WTC11 (cell line): ENCODE data around the gene SEC61A2. TPM values are rescaled to one million over a fixed set of nuclear protein-coding genes. Genes with fewer than 3 reads are reported as not detected.
A peak's percentile ranks its signal among the peaks of the same experiment; 100 is the strongest.
"Not testable (repeated sequence)": the region's sequence is repeated elsewhere in the genome, so short reads cannot be mapped to it uniquely, and the experiment has no call there.

Experiments
- ATAC-seq: fragments of 200-7000 bp; cut with Tn5 transposase; 2 replicates; pipeline ENCODE4 v1.10.0; 2021; ENCODE audit warnings: mild to moderate bottlenecking, moderate library complexity
- CTCF ChIA-PET: fragments of 300-600 bp; sonication (Branson Sonifier 250); formaldehyde crosslinking; loops from one replicate; lab custom pipeline; 2021; ENCODE audit warnings: antibody characterized with exemption; lab: Charles Lee
- POLR2A ChIA-PET: fragments of 350-600 bp; sonication (Branson Sonifier 250); formaldehyde crosslinking; loops from one replicate; lab custom pipeline; 2021; ENCODE audit warnings: antibody characterized with exemption; lab: Charles Lee
- DNase-seq: peaks from one replicate; pipeline ENCODE4 v3.0.0; 2021; ENCODE audit warnings: low spot score
- H3K27ac Mint-ChIP-seq: 2 replicates; pipeline ENCODE4 v1.8.0; 2021; ENCODE audit warnings: mixed read lengths
- H3K27me3 Mint-ChIP-seq: 2 replicates; pipeline ENCODE4 v1.8.0; 2021; ENCODE audit warnings: low read depth, mild to moderate bottlenecking, moderate library complexity, mixed read lengths
- H3K36me3 Mint-ChIP-seq: 2 replicates; pipeline ENCODE4 v1.8.0; 2021; ENCODE audit warnings: mixed read lengths
- H3K4me1 Mint-ChIP-seq: 2 replicates; pipeline ENCODE4 v1.8.0; 2022; ENCODE audit warnings: mixed read lengths
- H3K4me3 Mint-ChIP-seq: 2 replicates; pipeline ENCODE4 v1.8.0; 2021; ENCODE audit warnings: mild to moderate bottlenecking, moderate library complexity, mixed read lengths
- H3K9me3 Mint-ChIP-seq: 2 replicates; pipeline ENCODE4 v1.8.0; 2021; ENCODE audit warnings: mixed read lengths
- ETV6 ChIP-seq: sonication (generic); formaldehyde crosslinking; IDR thresholded peaks from 2 replicates; pipeline ENCODE4 v1.8.1; 2022; ENCODE audit warnings: mild to moderate bottlenecking, missing genetic modification reagents
- FOXJ3 ChIP-seq: sonication (generic); formaldehyde crosslinking; IDR thresholded peaks from 2 replicates; pipeline ENCODE4 v1.9.0; 2021; ENCODE audit warnings: missing genetic modification reagents, mild to moderate bottlenecking, borderline replicate concordance
- SMAD4 ChIP-seq: sonication (generic); formaldehyde crosslinking; IDR thresholded peaks from 2 replicates; pipeline ENCODE4 v1.8.0; 2022; ENCODE audit warnings: mild to moderate bottlenecking, missing genetic modification reagents
- SP1 ChIP-seq: sonication (generic); formaldehyde crosslinking; conservative IDR thresholded peaks from 2 replicates; pipeline ENCODE4 v1.8.1; 2022; ENCODE audit warnings: missing genetic modification reagents
- ZNF121 ChIP-seq: sonication (generic); formaldehyde crosslinking; IDR thresholded peaks from 2 replicates; pipeline ENCODE4 v1.8.0; 2023; ENCODE audit warnings: missing genetic modification reagents
- total RNA-seq: library from RNA; stranded (reverse); gene quantifications from 3 replicates; pipeline ENCODE4 v1.2.3, GENCODE V29; 2021
- TF ChIP-seq, protein P1 (sequence below): fragments of 250-450 bp; sonication (Bioruptor Pico); conservative IDR thresholded peaks from 2 replicates; pipeline ENCODE4 v1.9.0; 2021; ENCODE audit warnings: mild to moderate bottlenecking
- TF ChIP-seq, protein P2 (sequence below): sonication (generic); formaldehyde crosslinking; IDR thresholded peaks from 2 replicates; pipeline ENCODE4 v1.8.1; 2023; ENCODE audit warnings: mild to moderate bottlenecking, missing genetic modification reagents
- TF ChIP-seq, protein P3 (sequence below): fragments of 250-450 bp; sonication (Bioruptor Pico); IDR thresholded peaks from 2 replicates; pipeline ENCODE4 v1.9.0; 2021; ENCODE audit warnings: mild to moderate bottlenecking
- TF ChIP-seq, protein P4 (sequence below): sonication (generic); formaldehyde crosslinking; IDR thresholded peaks from 2 replicates; pipeline ENCODE4 v1.8.1; 2023; ENCODE audit warnings: mild to moderate bottlenecking, moderate library complexity, missing genetic modification reagents

The SEC61A2 gene
- total RNA-seq, 1 experiment from 2014 or later: 19.0 TPM

DNA sequence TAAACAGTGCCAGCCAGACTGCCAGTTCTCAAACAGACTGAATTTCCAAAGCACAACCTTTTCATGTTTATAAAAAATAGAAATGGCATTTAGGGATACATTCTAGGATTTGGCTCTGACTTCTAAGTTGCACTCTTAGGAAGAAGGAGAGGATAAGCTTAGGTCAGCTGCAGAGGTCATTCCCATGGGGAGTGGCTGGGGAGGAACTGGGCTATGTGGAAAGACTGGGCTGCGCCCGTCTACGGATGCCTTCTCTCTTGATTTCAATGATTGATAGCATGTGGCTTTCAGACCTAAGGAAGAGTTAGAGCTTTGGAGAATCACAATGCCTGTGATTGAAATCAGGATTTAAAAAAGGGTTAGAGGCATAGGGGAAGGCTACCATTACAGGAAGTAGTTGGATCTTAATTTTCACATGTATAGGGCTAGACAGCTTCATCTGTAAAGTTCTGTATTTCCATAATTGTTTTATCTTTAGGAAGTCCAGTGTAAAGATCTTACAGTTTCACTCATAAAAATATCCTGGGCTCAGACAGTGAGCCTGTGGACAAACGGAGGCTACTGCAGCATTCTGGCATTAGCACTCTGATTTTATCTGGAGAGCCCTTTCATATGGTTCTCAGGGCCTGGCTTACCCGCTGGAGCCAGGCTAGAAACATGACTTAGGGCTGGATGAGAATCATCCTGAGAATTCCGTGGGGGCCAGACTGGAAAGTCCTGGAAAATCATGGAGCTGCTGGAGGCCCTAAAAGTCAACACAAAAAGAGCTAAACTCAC, 36.7 kb downstream of the SEC61A2 start:
- H3K27me3 Mint-ChIP-seq: no peaks in the 10 kb centered on the region
- no peak for DNase-seq
- CTCF ChIA-PET: no interaction called here
- no peak for ATAC-seq
- H3K4me1 Mint-ChIP-seq: no peaks in the 10 kb centered on the region
- peaks cover 45% of the 10 kb centered on the region for H3K36me3 Mint-ChIP-seq
- peak overlapping the region; percentile 72; the same call in 1 of the 2 replicates for H3K27ac Mint-ChIP-seq
- no peak overlapping the region for H3K4me3 Mint-ChIP-seq
- no peak for TF ChIP-seq ZNF121 (CRISPR knock-in tag)
- TF ChIP-seq SMAD4 (CRISPR knock-in tag): no peak
- TF ChIP-seq ETV6 (CRISPR knock-in tag): no peak
- H3K9me3 Mint-ChIP-seq: no peaks in the 10 kb centered on the region
- POLR2A ChIA-PET: no interaction called here

DNA sequence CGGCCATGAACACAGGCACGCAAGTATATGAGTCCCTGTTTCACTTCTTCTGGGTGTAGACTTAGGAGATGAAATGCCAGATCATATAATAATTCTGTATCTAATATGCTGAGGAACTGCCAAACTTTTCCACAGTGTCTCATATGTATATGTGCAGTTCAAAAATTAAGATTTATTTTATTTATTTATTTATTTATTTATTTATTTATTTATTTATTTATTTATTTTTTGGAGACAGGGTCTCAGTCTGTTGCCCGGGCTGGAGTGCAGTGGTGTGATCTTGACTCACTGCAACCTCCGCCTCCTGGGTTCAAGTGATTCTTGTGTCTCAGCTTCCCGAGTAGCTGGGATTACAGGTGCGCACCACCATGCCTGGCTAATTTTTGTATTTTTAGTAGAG, 42.0 kb downstream of the SEC61A2 start:
- H3K4me1 Mint-ChIP-seq, DNase-seq, ATAC-seq, H3K4me3 Mint-ChIP-seq, CTCF ChIA-PET, H3K27me3 Mint-ChIP-seq, H3K9me3 Mint-ChIP-seq, POLR2A ChIA-PET: not testable (repeated sequence)
- Mint-ChIP-seq H3K36me3 (peaks cover 63% of the 10 kb centered on the region), H3K27ac (peak overlapping the region; percentile 23; the same call in 1 of the 2 replicates)

DNA sequence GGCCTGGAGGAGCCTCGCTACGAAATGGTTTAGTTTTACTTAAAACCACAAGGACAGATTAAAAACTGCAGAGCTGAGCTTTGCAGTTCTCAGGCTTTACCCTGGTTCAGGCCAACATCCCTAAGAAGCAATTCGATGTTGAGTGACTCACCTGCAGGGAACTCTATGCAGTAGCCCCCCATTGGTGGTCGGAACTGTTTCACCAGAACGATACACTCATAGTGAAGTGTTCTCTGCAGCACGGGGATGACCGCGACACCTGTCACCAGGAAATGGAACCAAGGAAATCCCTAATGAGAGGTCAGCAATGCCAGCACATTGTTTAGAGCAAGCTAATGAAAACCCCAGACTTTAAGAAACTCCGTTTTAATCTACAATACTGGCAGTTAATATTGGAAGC, 48.2 kb downstream of the SEC61A2 start:
- ATAC-seq (no peak), DNase-seq (no peak)
- Mint-ChIP-seq H3K9me3 (no peaks in the 10 kb centered on the region), H3K4me1 (peaks cover 21% of the 10 kb centered on the region), H3K36me3 (peaks cover 55% of the 10 kb centered on the region), H3K27ac (no peak overlapping the region), H3K27me3 (no peaks in the 10 kb centered on the region), H3K4me3 (no peak overlapping the region)
- TF ChIP-seq FOXJ3 (CRISPR knock-in tag): no peak
- TF ChIP-seq, protein P1, sequence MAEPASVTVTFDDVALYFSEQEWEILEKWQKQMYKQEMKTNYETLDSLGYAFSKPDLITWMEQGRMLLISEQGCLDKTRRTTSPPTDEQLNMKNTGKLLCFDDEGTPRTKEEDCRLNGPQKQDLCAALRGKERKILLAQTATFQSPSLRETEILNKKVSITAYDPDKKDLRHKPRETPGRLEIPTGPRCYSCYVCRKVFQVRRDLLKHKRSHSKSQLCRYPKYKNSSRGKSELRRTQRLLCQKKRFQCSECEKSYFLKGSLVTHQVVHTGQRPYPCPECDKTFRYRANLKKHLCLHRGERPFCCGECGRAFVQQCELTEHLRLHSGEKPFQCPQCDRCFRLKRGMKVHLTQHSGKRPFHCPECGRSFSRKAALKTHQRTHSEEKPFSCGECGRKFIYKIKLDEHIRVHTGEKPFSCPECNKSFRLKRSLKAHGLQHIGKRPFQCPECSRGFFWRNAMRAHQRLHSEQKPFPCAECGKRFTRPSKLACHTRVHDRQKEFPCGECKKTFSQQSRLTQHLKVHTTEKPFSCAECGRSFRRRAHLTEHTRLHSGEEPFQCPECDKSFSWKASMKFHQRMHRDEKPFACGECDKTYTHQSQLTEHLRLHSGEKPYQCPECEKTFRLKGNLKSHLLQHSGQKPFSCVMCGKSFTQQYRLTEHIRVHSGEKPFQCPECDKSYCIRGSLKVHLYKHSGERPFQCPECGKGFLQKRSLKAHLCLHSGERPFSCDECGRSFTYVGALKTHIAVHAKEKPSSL (CRISPR knock-in tag): no peak
- no peak for TF ChIP-seq ZNF121 (CRISPR knock-in tag)
- POLR2A ChIA-PET: no interaction called here
- CTCF ChIA-PET: no interaction called here

DNA sequence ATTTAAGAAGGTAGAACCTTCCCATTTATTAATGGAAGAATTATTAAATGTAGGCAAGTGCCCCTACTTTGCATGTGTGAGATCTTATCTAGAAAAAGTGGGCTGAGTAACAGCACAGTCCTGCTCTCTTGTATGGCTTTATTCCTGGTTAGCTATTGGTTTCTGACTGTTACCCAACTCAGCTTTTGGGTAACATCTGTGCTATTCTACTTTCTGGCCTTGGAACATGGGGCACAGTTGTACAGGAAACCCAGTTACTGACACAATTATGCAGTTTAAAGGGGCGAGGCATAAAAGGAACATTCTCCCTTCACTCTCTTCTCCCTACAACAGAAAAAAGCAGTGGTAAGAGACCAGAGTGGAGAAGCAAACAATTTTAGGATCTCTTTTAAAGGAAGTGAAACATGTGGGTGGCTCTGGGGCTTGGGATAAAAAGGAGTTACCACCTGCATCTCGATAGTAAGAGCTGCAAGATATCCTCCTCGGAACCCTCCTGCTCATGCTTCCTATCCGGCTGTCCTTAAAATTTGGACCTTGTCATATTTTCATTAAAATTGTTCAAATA, 50.2 kb downstream of the SEC61A2 start:
- DNase-seq: no peak
- CTCF ChIA-PET: interaction anchor here (1.0 kb wide), 1 partner anchor 13 kb away, joined by 3 read pairs; no protein-coding TSS in a partner anchor
- H3K4me3 Mint-ChIP-seq: no peak overlapping the region
- peaks cover 21% of the 10 kb centered on the region for H3K4me1 Mint-ChIP-seq
- POLR2A ChIA-PET: no interaction called here
- no peak for ATAC-seq
- no peaks in the 10 kb centered on the region for H3K27me3 Mint-ChIP-seq
- no peaks in the 10 kb centered on the region for H3K9me3 Mint-ChIP-seq
- peaks cover 45% of the 10 kb centered on the region for H3K36me3 Mint-ChIP-seq
- peak overlapping the region; percentile 86 for H3K27ac Mint-ChIP-seq
- TF ChIP-seq SP1 (CRISPR knock-in tag): no peak
- TF ChIP-seq ETV6 (CRISPR knock-in tag): no peak
- no peak for TF ChIP-seq ZNF121 (CRISPR knock-in tag)
- TF ChIP-seq, protein P2, sequence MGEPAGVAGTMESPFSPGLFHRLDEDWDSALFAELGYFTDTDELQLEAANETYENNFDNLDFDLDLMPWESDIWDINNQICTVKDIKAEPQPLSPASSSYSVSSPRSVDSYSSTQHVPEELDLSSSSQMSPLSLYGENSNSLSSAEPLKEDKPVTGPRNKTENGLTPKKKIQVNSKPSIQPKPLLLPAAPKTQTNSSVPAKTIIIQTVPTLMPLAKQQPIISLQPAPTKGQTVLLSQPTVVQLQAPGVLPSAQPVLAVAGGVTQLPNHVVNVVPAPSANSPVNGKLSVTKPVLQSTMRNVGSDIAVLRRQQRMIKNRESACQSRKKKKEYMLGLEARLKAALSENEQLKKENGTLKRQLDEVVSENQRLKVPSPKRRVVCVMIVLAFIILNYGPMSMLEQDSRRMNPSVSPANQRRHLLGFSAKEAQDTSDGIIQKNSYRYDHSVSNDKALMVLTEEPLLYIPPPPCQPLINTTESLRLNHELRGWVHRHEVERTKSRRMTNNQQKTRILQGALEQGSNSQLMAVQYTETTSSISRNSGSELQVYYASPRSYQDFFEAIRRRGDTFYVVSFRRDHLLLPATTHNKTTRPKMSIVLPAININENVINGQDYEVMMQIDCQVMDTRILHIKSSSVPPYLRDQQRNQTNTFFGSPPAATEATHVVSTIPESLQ (CRISPR knock-in tag): no peak
- TF ChIP-seq, protein P3, sequence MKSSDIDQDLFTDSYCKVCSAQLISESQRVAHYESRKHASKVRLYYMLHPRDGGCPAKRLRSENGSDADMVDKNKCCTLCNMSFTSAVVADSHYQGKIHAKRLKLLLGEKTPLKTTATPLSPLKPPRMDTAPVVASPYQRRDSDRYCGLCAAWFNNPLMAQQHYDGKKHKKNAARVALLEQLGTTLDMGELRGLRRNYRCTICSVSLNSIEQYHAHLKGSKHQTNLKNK (CRISPR knock-in tag): no peak
- TF ChIP-seq, protein P4, sequence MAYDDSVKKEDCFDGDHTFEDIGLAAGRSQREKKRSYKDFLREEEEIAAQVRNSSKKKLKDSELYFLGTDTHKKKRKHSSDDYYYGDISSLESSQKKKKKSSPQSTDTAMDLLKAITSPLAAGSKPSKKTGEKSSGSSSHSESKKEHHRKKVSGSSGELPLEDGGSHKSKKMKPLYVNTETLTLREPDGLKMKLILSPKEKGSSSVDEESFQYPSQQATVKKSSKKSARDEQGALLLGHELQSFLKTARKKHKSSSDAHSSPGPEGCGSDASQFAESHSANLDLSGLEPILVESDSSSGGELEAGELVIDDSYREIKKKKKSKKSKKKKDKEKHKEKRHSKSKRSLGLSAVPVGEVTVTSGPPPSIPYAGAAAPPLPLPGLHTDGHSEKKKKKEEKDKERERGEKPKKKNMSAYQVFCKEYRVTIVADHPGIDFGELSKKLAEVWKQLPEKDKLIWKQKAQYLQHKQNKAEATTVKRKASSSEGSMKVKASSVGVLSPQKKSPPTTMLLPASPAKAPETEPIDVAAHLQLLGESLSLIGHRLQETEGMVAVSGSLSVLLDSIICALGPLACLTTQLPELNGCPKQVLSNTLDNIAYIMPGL (CRISPR knock-in tag): no peak
